ENCODE results near the gene TIMM22. TPM values are rescaled to one million over a fixed set of nuclear protein-coding genes. Genes with fewer than 3 reads are reported as not detected.

Gene TIMM22
- total and polyA plus RNA-seq, 2 of the 4 experiments (the other 2 are of a cell fraction) = 12.7 to 12.9 TPM

DNA sequence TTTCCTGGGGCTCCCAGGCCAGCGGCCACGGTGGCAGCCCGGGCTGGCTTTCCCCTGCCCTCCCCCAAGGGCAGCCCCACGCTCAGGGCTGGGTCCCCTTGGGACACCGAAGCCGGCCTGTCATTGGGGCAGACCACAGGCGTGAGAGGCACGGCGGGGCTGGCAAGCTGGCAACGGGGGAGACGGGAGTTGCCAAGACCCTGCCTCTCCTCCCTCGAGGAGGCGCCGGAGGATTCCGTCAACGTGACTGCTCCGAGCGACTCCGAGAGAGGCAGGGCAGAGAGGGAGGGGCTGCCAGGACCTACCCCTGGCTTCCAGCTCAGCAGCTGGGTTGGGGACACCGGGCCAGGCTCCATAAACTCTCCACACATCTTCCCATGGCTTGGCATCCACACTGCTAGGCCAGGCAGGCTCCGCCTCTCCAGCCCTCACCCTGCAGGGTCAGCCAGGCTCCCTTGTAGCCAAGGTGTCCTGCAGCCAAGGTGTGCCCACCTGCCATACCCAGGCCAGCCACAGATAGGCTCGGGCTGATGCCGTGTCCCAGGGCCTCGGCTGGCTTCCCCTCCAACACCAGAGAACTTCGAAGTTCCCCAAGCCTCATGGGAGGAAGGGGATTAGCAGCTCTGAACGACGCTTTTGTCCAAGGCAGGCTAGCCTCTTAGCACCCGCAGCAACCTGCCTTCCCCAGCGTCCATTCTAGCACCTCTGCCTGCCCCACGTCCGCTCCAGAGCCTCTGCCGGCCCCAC, 25.5 kb downstream of the TIMM22 start:
- Histone ChIP-seq H3K4me2 (ENCODE audit: low read depth, low read length) (no peak overlapping the region), H3K9ac (ENCODE audit: low read depth, low read length) (no peak overlapping the region), H4K5ac (ENCODE audit: low read depth, low read length) (no peak overlapping the region), H3K18ac (ENCODE audit: low read depth, low read length) (no peak overlapping the region), H3K23ac (ENCODE audit: low read depth, low read length) (no peak overlapping the region), H3K27ac (ENCODE audit: insufficient read depth, low read length) (no peak overlapping the region), H3K4me3 (ENCODE audit: insufficient read depth, low read depth, low read length) (no peak overlapping the region), H2BK20ac (ENCODE audit: low read depth, low read length) (no peak overlapping the region), H2BK15ac (ENCODE audit: low read depth, low read length) (no peak overlapping the region), H4K91ac (ENCODE audit: insufficient read depth, low read depth, low read length) (no peak overlapping the region), H3K27me3 (ENCODE audit: control insufficient read depth, insufficient read depth, low read length) (no peaks in the 10 kb centered on the region), H2AFZ (replicated peaks; ENCODE audit: low read length, poor library complexity) (peak overlapping the region; percentile 65), H4K8ac (ENCODE audit: low read depth in 2 of 2, low read length in 2 of 2) (no peak overlapping the region), H2AK9ac (replicated peaks; ENCODE audit: low read depth, low read length, poor library complexity) (peak overlapping the region; percentile 72), H3K4me1 (ENCODE audit: control insufficient read depth, insufficient read depth, low read length) (no peaks in the 10 kb centered on the region; the same call in 1 of the 2 replicates), H3K79me1 (ENCODE audit: low read depth in 1 of 2, low read length in 2 of 2) (peaks cover 0 to 29% of the 10 kb centered on the region in 2 experiments; a peak in 2 of 4 replicates), H3K14ac (replicated peaks; ENCODE audit: low read depth, low read length) (no peak overlapping the region), H2BK120ac (ENCODE audit: low read depth, low read length) (no peak overlapping the region), H3K4ac (ENCODE audit: low read depth, low read length) (no peak overlapping the region), H2AK5ac (ENCODE audit: low read depth, low read length) (no peak overlapping the region), H3K56ac (ENCODE audit: extremely low read depth, insufficient read depth, low read length) (no peak overlapping the region), H4K20me1 (ENCODE audit: insufficient read depth, low read length) (no peaks in the 10 kb centered on the region; the same call in none of the 2 replicates), H2BK5ac (ENCODE audit: low read depth, low read length, poor library complexity, severe bottlenecking) (no peak overlapping the region), H3K36me3 (ENCODE audit: control insufficient read depth, insufficient read depth, low read length) (peaks cover 2% of the 10 kb centered on the region; the same call in 1 of the 2 replicates), H3K9me3 (ENCODE audit: control insufficient read depth, insufficient read depth, low read length) (no peaks in the 10 kb centered on the region), H3K9me1 (ENCODE audit: insufficient read depth, low read length) (no peaks in the 10 kb centered on the region)
- dilution Hi-C loops (cut with HindIII; ENCODE audit: low sequenced_read_pairs, unreplicated experiment) = no loop called here
- ChIA-PET CTCF (no interaction called here), POLR2A (ENCODE audit: unreplicated experiment) (no interaction called here)
- TF ChIP-seq RFX5 (IDR thresholded peaks at IDR 0.05; ENCODE audit: low read depth, low read length) = no peak
- no peak for TF ChIP-seq SMC3 (IDR thresholded peaks at IDR 0.05; ENCODE audit: low read depth, low read length)
- TF ChIP-seq, protein P1, sequence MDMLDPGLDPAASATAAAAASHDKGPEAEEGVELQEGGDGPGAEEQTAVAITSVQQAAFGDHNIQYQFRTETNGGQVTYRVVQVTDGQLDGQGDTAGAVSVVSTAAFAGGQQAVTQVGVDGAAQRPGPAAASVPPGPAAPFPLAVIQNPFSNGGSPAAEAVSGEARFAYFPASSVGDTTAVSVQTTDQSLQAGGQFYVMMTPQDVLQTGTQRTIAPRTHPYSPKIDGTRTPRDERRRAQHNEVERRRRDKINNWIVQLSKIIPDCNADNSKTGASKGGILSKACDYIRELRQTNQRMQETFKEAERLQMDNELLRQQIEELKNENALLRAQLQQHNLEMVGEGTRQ (IDR thresholded peaks at IDR 0.05; ENCODE audit: low read depth, low read length) = no peak
- no peak for TF ChIP-seq FOS (IDR thresholded peaks at IDR 0.05; ENCODE audit: low read depth, low read length)
- no peak for TF ChIP-seq RCOR1 (IDR thresholded peaks at IDR 0.05; ENCODE audit: insufficient replicate concordance, low read length)
- no peak for TF ChIP-seq MAZ (IDR thresholded peaks at IDR 0.05; ENCODE audit: borderline replicate concordance, low read depth, low read length)
- no peak for TF ChIP-seq CEBPB (IDR thresholded peaks at IDR 0.05; ENCODE audit: low read depth, low read length)
- no peak for TF ChIP-seq POLR2A (IDR thresholded peaks at IDR 0.05; ENCODE audit: low read depth, low read length)
- TF ChIP-seq MXI1 (IDR thresholded peaks at IDR 0.05; ENCODE audit: borderline replicate concordance, low read depth, low read length) = no peak
- TF ChIP-seq, protein P2, sequence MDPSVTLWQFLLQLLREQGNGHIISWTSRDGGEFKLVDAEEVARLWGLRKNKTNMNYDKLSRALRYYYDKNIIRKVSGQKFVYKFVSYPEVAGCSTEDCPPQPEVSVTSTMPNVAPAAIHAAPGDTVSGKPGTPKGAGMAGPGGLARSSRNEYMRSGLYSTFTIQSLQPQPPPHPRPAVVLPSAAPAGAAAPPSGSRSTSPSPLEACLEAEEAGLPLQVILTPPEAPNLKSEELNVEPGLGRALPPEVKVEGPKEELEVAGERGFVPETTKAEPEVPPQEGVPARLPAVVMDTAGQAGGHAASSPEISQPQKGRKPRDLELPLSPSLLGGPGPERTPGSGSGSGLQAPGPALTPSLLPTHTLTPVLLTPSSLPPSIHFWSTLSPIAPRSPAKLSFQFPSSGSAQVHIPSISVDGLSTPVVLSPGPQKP (IDR thresholded peaks at IDR 0.05; ENCODE audit: borderline replicate concordance, low read depth, low read length) = no peak
- no peak for TF ChIP-seq BHLHE40 (IDR thresholded peaks at IDR 0.05; ENCODE audit: low read depth, low read length)
- TF ChIP-seq, protein P3, sequence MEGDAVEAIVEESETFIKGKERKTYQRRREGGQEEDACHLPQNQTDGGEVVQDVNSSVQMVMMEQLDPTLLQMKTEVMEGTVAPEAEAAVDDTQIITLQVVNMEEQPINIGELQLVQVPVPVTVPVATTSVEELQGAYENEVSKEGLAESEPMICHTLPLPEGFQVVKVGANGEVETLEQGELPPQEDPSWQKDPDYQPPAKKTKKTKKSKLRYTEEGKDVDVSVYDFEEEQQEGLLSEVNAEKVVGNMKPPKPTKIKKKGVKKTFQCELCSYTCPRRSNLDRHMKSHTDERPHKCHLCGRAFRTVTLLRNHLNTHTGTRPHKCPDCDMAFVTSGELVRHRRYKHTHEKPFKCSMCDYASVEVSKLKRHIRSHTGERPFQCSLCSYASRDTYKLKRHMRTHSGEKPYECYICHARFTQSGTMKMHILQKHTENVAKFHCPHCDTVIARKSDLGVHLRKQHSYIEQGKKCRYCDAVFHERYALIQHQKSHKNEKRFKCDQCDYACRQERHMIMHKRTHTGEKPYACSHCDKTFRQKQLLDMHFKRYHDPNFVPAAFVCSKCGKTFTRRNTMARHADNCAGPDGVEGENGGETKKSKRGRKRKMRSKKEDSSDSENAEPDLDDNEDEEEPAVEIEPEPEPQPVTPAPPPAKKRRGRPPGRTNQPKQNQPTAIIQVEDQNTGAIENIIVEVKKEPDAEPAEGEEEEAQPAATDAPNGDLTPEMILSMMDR (conservative IDR thresholded peaks at IDR 0.05; ENCODE audit: low read depth, low read length) = no peak
- TF ChIP-seq RAD21 (IDR thresholded peaks at IDR 0.05; ENCODE audit: low read length) = no peak
- DNase-seq (no peak), ATAC-seq (ENCODE audit: low read depth) (no peak)
- in situ Hi-C loops (cut with MboI; ENCODE audit: low sequenced_read_pairs) = no loop called here
- 70% methylated on average over 4 of the region's 32 CpGs; no CpG with 5 or more reads in 1 of the 2 experiments for WGBS, 2 experiments (ENCODE audit: extremely low coverage in 2 of 2, insufficient read length in 1 of 2)
- intact Hi-C loops (cut with micrococcal nuclease) = no loop called here
- BruUV-seq (replicated peaks) = no TSS peak
